ENCODE results near the gene TRIM62. TPM values are rescaled to one million over a fixed set of nuclear protein-coding genes. Genes with fewer than 3 reads are reported as not detected.

The TRIM62 gene
- polyA plus RNA-seq = 1 to 10 TPM; 4.6 to 5.0 TPM

- H3K4me1 ChIP-seq (ENCODE audit: control insufficient read depth in 2 of 2, insufficient read depth in 2 of 2, low read length in 1 of 2) = peaks cover 4 to 11% of the 10 kb centered on the region in 2 donors
- H3K4me3 ChIP-seq (ENCODE audit: low read depth in 1 of 2, low read length in 2 of 2) = peak within 1 kb of the TSS; percentile 62 to 79
- 0% methylated on average over 23 to 35 of the region's 35 CpGs for WGBS, 2 donors
- H3K27me3 ChIP-seq (ENCODE audit: control insufficient read depth in 1 of 2, insufficient read depth in 2 of 2, low read length in 2 of 2) = no peaks in the 10 kb centered on the region
- H3K27ac ChIP-seq (ENCODE audit: low read depth in 2 of 2, low read length in 1 of 2) = peak within 1 kb of the TSS; percentile 77 to 82
- H3K36me3 ChIP-seq (ENCODE audit: control insufficient read depth in 2 of 2, insufficient read depth in 2 of 2, low read length in 1 of 2) = no peaks in the 10 kb centered on the region
- no peaks in the 10 kb centered on the region for H3K9me3 ChIP-seq (ENCODE audit: control insufficient read depth in 2 of 2, insufficient read depth in 1 of 2, low read depth in 1 of 2, low read length in 1 of 2)
Observed at GRCh38 chr1:33181921-33182341, at the start of gene TRIM62. TRIM62 (minus strand) TSS chr1:33182043; CDS start chr1:33181432, 611 bp downstream.

GRCh38 chr1:33231166-33231565 lies 49.3 kb upstream of the TRIM62 start:
- WGBS, 2 donors = 89 to 93% methylated on average over 7 of the region's 7 CpGs
- Histone ChIP-seq H3K4me3 (ENCODE audit: low read depth in 1 of 2, low read length in 2 of 2) (no peak overlapping the region), H3K36me3 (ENCODE audit: control insufficient read depth in 2 of 2, insufficient read depth in 2 of 2, low read length in 1 of 2) (no peaks in the 10 kb centered on the region), H3K27ac (ENCODE audit: low read depth in 2 of 2, low read length in 1 of 2) (no peak overlapping the region), H3K27me3 (ENCODE audit: control insufficient read depth in 1 of 2, insufficient read depth in 2 of 2, low read length in 2 of 2) (no peaks in the 10 kb centered on the region), H3K9me3 (ENCODE audit: control insufficient read depth in 2 of 2, insufficient read depth in 1 of 2, low read depth in 1 of 2, low read length in 1 of 2) (peaks cover 0 to 2% of the 10 kb centered on the region in 2 donors), H3K4me1 (ENCODE audit: control insufficient read depth in 2 of 2, insufficient read depth in 2 of 2, low read length in 1 of 2) (peaks cover 0 to 7% of the 10 kb centered on the region in 2 donors)

- WGBS, 2 donors = 33 to 35% methylated on average over 5 of the region's 5 CpGs
- H3K27ac ChIP-seq (ENCODE audit: low read depth in 2 of 2, low read length in 1 of 2) = no peak overlapping the region
Observed at GRCh38 chr1:33228935-33229487, 47.2 kb upstream of the TRIM62 start.

GRCh38 chr1:33225586-33225985 lies 43.7 kb upstream of the TRIM62 start:
- no peak overlapping the region for H3K4me3 ChIP-seq (ENCODE audit: low read depth in 1 of 2, low read length in 2 of 2)
- no peak overlapping the region for H3K27ac ChIP-seq (ENCODE audit: low read depth in 2 of 2, low read length in 1 of 2)
- WGBS, 2 donors = 81 to 94% methylated on average over 1 of the region's 1 CpG
- H3K4me1 ChIP-seq (ENCODE audit: control insufficient read depth in 2 of 2, insufficient read depth in 2 of 2, low read length in 1 of 2) = peaks cover 0 to 6% of the 10 kb centered on the region in 2 donors
- H3K36me3 ChIP-seq (ENCODE audit: control insufficient read depth in 2 of 2, insufficient read depth in 2 of 2, low read length in 1 of 2) = no peaks in the 10 kb centered on the region
- no peaks in the 10 kb centered on the region for H3K27me3 ChIP-seq (ENCODE audit: control insufficient read depth in 1 of 2, insufficient read depth in 2 of 2, low read length in 2 of 2)
- no peaks in the 10 kb centered on the region for H3K9me3 ChIP-seq (ENCODE audit: control insufficient read depth in 2 of 2, insufficient read depth in 1 of 2, low read depth in 1 of 2, low read length in 1 of 2)

More at GRCh38 chr1:33228935-33229487, 47.2 kb upstream of the TRIM62 start:
- Histone ChIP-seq H3K36me3 (ENCODE audit: control insufficient read depth in 2 of 2, insufficient read depth in 2 of 2, low read length in 1 of 2) (no peaks in the 10 kb centered on the region), H3K4me3 (ENCODE audit: low read depth in 1 of 2, low read length in 2 of 2) (no peak overlapping the region), H3K4me1 (ENCODE audit: control insufficient read depth in 2 of 2, insufficient read depth in 2 of 2, low read length in 1 of 2) (peaks cover 0 to 3% of the 10 kb centered on the region in 2 donors), H3K9me3 (ENCODE audit: control insufficient read depth in 2 of 2, insufficient read depth in 1 of 2, low read depth in 1 of 2, low read length in 1 of 2) (peaks cover 0 to 2% of the 10 kb centered on the region in 2 donors), H3K27me3 (ENCODE audit: control insufficient read depth in 1 of 2, insufficient read depth in 2 of 2, low read length in 2 of 2) (no peaks in the 10 kb centered on the region)

- no peaks in the 10 kb centered on the region for H3K9me3 ChIP-seq (ENCODE audit: control insufficient read depth in 2 of 2, insufficient read depth in 1 of 2, low read depth in 1 of 2, low read length in 1 of 2)
- peaks cover 0 to 17% of the 10 kb centered on the region in 2 donors for H3K4me1 ChIP-seq (ENCODE audit: control insufficient read depth in 2 of 2, insufficient read depth in 2 of 2, low read length in 1 of 2)
- H3K27me3 ChIP-seq (ENCODE audit: control insufficient read depth in 1 of 2, insufficient read depth in 2 of 2, low read length in 2 of 2) = no peaks in the 10 kb centered on the region
- no peak overlapping the region for H3K4me3 ChIP-seq (ENCODE audit: low read depth in 1 of 2, low read length in 2 of 2)
- H3K36me3 ChIP-seq (ENCODE audit: control insufficient read depth in 2 of 2, insufficient read depth in 2 of 2, low read length in 1 of 2) = no peaks in the 10 kb centered on the region
- no peak overlapping the region for H3K27ac ChIP-seq (ENCODE audit: low read depth in 2 of 2, low read length in 1 of 2)
- WGBS, 2 donors = 81 to 83% methylated on average over 2 of the region's 2 CpGs
Observed at GRCh38 chr1:33224166-33224707, 42.4 kb upstream of the TRIM62 start.

GRCh38 chr1:33222381-33222780 lies 40.5 kb upstream of the TRIM62 start:
- Histone ChIP-seq H3K36me3 (ENCODE audit: control insufficient read depth in 2 of 2, insufficient read depth in 2 of 2, low read length in 1 of 2) (no peaks in the 10 kb centered on the region), H3K27ac (ENCODE audit: low read depth in 2 of 2, low read length in 1 of 2) (peak overlapping the region in 1 of 2 donors; percentile 1), H3K4me3 (ENCODE audit: low read depth in 1 of 2, low read length in 2 of 2) (no peak overlapping the region), H3K9me3 (ENCODE audit: control insufficient read depth in 2 of 2, insufficient read depth in 1 of 2, low read depth in 1 of 2, low read length in 1 of 2) (no peaks in the 10 kb centered on the region), H3K27me3 (ENCODE audit: control insufficient read depth in 1 of 2, insufficient read depth in 2 of 2, low read length in 2 of 2) (no peaks in the 10 kb centered on the region), H3K4me1 (ENCODE audit: control insufficient read depth in 2 of 2, insufficient read depth in 2 of 2, low read length in 1 of 2) (peaks cover 0 to 19% of the 10 kb centered on the region in 2 donors)
- 34 to 58% methylated on average over 1 of the region's 1 CpG for WGBS, 2 donors

- Histone ChIP-seq H3K27me3 (ENCODE audit: control insufficient read depth in 1 of 2, insufficient read depth in 2 of 2, low read length in 2 of 2) (no peaks in the 10 kb centered on the region), H3K27ac (ENCODE audit: low read depth in 2 of 2, low read length in 1 of 2) (peak overlapping the region; percentile 85), H3K4me1 (ENCODE audit: control insufficient read depth in 2 of 2, insufficient read depth in 2 of 2, low read length in 1 of 2) (peaks cover 0 to 19% of the 10 kb centered on the region in 2 donors), H3K36me3 (ENCODE audit: control insufficient read depth in 2 of 2, insufficient read depth in 2 of 2, low read length in 1 of 2) (no peaks in the 10 kb centered on the region), H3K4me3 (ENCODE audit: low read depth in 1 of 2, low read length in 2 of 2) (no peak overlapping the region), H3K9me3 (ENCODE audit: control insufficient read depth in 2 of 2, insufficient read depth in 1 of 2, low read depth in 1 of 2, low read length in 1 of 2) (no peaks in the 10 kb centered on the region)
- 48% methylated on average over 2 of the region's 2 CpGs for WGBS, 2 donors
Observed at GRCh38 chr1:33221385-33221758, 39.5 kb upstream of the TRIM62 start.

- 41 to 51% methylated on average over 12 of the region's 12 CpGs for WGBS, 2 donors
- H3K4me1 ChIP-seq (ENCODE audit: control insufficient read depth in 2 of 2, insufficient read depth in 2 of 2, low read length in 1 of 2) = peaks cover 0 to 19% of the 10 kb centered on the region in 2 donors
- H3K4me3 ChIP-seq (ENCODE audit: low read depth in 1 of 2, low read length in 2 of 2) = no peak overlapping the region
- H3K27me3 ChIP-seq (ENCODE audit: control insufficient read depth in 1 of 2, insufficient read depth in 2 of 2, low read length in 2 of 2) = no peaks in the 10 kb centered on the region
- no peaks in the 10 kb centered on the region for H3K9me3 ChIP-seq (ENCODE audit: control insufficient read depth in 2 of 2, insufficient read depth in 1 of 2, low read depth in 1 of 2, low read length in 1 of 2)
- H3K36me3 ChIP-seq (ENCODE audit: control insufficient read depth in 2 of 2, insufficient read depth in 2 of 2, low read length in 1 of 2) = no peaks in the 10 kb centered on the region
- H3K27ac ChIP-seq (ENCODE audit: low read depth in 2 of 2, low read length in 1 of 2) = peak overlapping the region; percentile 82 to 85
Observed at GRCh38 chr1:33220676-33221384, 39.0 kb upstream of the TRIM62 start.

GRCh38 chr1:33219886-33220661 lies 38.2 kb upstream of the TRIM62 start:
- peak overlapping the region; percentile 82 to 85 for H3K27ac ChIP-seq (ENCODE audit: low read depth in 2 of 2, low read length in 1 of 2)
- no peak overlapping the region for H3K4me3 ChIP-seq (ENCODE audit: low read depth in 1 of 2, low read length in 2 of 2)
- peaks cover 0 to 19% of the 10 kb centered on the region in 2 donors for H3K4me1 ChIP-seq (ENCODE audit: control insufficient read depth in 2 of 2, insufficient read depth in 2 of 2, low read length in 1 of 2)
- H3K27me3 ChIP-seq (ENCODE audit: control insufficient read depth in 1 of 2, insufficient read depth in 2 of 2, low read length in 2 of 2) = no peaks in the 10 kb centered on the region
- H3K9me3 ChIP-seq (ENCODE audit: control insufficient read depth in 2 of 2, insufficient read depth in 1 of 2, low read depth in 1 of 2, low read length in 1 of 2) = no peaks in the 10 kb centered on the region
- 59 to 71% methylated on average over 7 of the region's 7 CpGs for WGBS, 2 donors
- H3K36me3 ChIP-seq (ENCODE audit: control insufficient read depth in 2 of 2, insufficient read depth in 2 of 2, low read length in 1 of 2) = no peaks in the 10 kb centered on the region

All from esophagus (tissue), 2 donors.